IMR-90 (cell line): ENCODE measurements around the gene PTPRN2. TPM values are rescaled to one million over a fixed set of nuclear protein-coding genes. Genes with fewer than 3 reads are reported as not detected.
"Not testable (repeated sequence)": the region's sequence is repeated elsewhere in the genome, so short reads cannot be mapped to it uniquely, and the experiment has no call there.

Experiments
- ATAC-seq: fragments of 200-7000 bp; cut with Tn5 transposase; 2 replicates; pipeline ENCODE4 v1.9.1; 2020; ENCODE audit warnings: low read depth, mild to moderate bottlenecking, moderate library complexity
- BruUV-seq: library from RNA; stranded (reverse); fragments of 400-500 nt; replicated peaks from 2 replicates; lab custom pipeline; 2021; lab: Mats Ljungman, UMichigan
- CTCF ChIA-PET: fragments of 300-600 bp; formaldehyde crosslinking; extraction: SDS; loops from one replicate; lab custom pipeline; 2021; ENCODE audit warnings: antibody characterized with exemption; lab: Yijun Ruan, JAX
- POLR2A ChIA-PET: fragments of 300-600 bp; sonication (Branson Sonifier 250); formaldehyde crosslinking; loops from one replicate; lab custom pipeline; 2022; ENCODE audit warnings: antibody characterized with exemption; ENCODE audit not compliant: unreplicated experiment; lab: Charles Lee
- DNase-seq: peaks from one replicate; pipeline ENCODE4 v3.0.0; 2013
- H2AFZ ChIP-seq: replicated peaks from 2 replicates; pipeline ENCODE3; 2013; ENCODE audit warnings: low read length, mild to moderate bottlenecking; ENCODE audit not compliant: poor library complexity
- H2AK5ac ChIP-seq: 2 replicates; pipeline ENCODE4 v1.6.1; 2013; ENCODE audit warnings: low read depth, low read length, inconsistent platforms
- H2AK9ac ChIP-seq: replicated peaks from 2 replicates; pipeline ENCODE3; 2013; ENCODE audit warnings: mild to moderate bottlenecking, low read depth, low read length, moderate library complexity; ENCODE audit not compliant: poor library complexity
- H2BK120ac ChIP-seq: 2 replicates; pipeline ENCODE4 v1.6.1; 2013; ENCODE audit warnings: low read depth, low read length, inconsistent platforms
- H2BK15ac ChIP-seq: 3 replicates; pipeline ENCODE4 v1.6.1; 2013; ENCODE audit warnings: low read depth, low read length, inconsistent platforms
- H2BK20ac ChIP-seq: 2 replicates; pipeline ENCODE4 v1.6.1; 2013; ENCODE audit warnings: low read depth, mild to moderate bottlenecking, inconsistent platforms, low read length, moderate library complexity
- H2BK5ac ChIP-seq: 2 replicates; pipeline ENCODE4 v1.6.1; 2013; ENCODE audit warnings: mild to moderate bottlenecking, low read depth, low read length, inconsistent platforms; ENCODE audit not compliant: poor library complexity, severe bottlenecking
- H3K14ac ChIP-seq: replicated peaks from 2 replicates; pipeline ENCODE4 v1.6.1; 2013; ENCODE audit warnings: low read depth, low read length, inconsistent platforms
- H3K18ac ChIP-seq: 2 replicates; pipeline ENCODE4 v1.6.1; 2013; ENCODE audit warnings: low read depth, low read length, control low read depth
- H3K23ac ChIP-seq: 2 replicates; pipeline ENCODE4 v1.6.1; 2013; ENCODE audit warnings: low read depth, low read length, inconsistent platforms
- H3K27ac ChIP-seq: 2 replicates; pipeline ENCODE4 v1.5.1; 2013; ENCODE audit warnings: mild to moderate bottlenecking, control low read depth, low read length; ENCODE audit not compliant: insufficient read depth
- H3K27me3 ChIP-seq: 2 replicates; pipeline ENCODE4 v1.6.1; 2013; ENCODE audit warnings: low read length; ENCODE audit not compliant: control insufficient read depth, insufficient read depth
- H3K36me3 ChIP-seq: 2 replicates; pipeline ENCODE4 v1.6.1; 2013; ENCODE audit warnings: low read length, mixed read lengths; ENCODE audit not compliant: control insufficient read depth, insufficient read depth
- H3K4ac ChIP-seq: 2 replicates; pipeline ENCODE4 v1.6.1; 2013; ENCODE audit warnings: low read depth, low read length, inconsistent platforms
- H3K4me1 ChIP-seq: 2 replicates; pipeline ENCODE4 v1.6.1; 2013; ENCODE audit warnings: low read length, mixed read lengths; ENCODE audit not compliant: control insufficient read depth, insufficient read depth
- H3K4me2 ChIP-seq: 2 replicates; pipeline ENCODE4 v1.6.1; 2013; ENCODE audit warnings: low read depth, mild to moderate bottlenecking, control low read depth, low read length, moderate library complexity
- H3K4me3 ChIP-seq: 2 replicates; pipeline ENCODE4 v1.5.1; 2013; ENCODE audit warnings: low read depth, mild to moderate bottlenecking, control low read depth, low read length, moderate library complexity; ENCODE audit not compliant: insufficient read depth
- H3K56ac ChIP-seq: 2 replicates; pipeline ENCODE4 v1.6.1; 2013; ENCODE audit warnings: low read length, inconsistent platforms; ENCODE audit not compliant: insufficient read depth; ENCODE audit errors: extremely low read depth
- H3K79me1 ChIP-seq, 2 experiments: 2 replicates each; pipeline ENCODE4 v1.6.1; 2013; ENCODE audit warnings: low read length in 2 of 2, inconsistent platforms in 1 of 2, low read depth in 1 of 2
- H3K9ac ChIP-seq: 2 replicates; pipeline ENCODE4 v1.6.1; 2013; ENCODE audit warnings: low read depth, low read length, control low read depth
- H3K9me1 ChIP-seq: 2 replicates; pipeline ENCODE4 v1.6.1; 2013; ENCODE audit warnings: low read length, inconsistent platforms; ENCODE audit not compliant: insufficient read depth
- H3K9me3 ChIP-seq: 2 replicates; pipeline ENCODE4 v1.6.1; 2013; ENCODE audit warnings: low read length; ENCODE audit not compliant: control insufficient read depth, insufficient read depth
- H4K20me1 ChIP-seq: 2 replicates; pipeline ENCODE4 v1.6.1; 2013; ENCODE audit warnings: low read length, inconsistent platforms; ENCODE audit not compliant: insufficient read depth
- H4K5ac ChIP-seq: 2 replicates; pipeline ENCODE4 v1.6.1; 2013; ENCODE audit warnings: mild to moderate bottlenecking, low read depth, low read length, control low read depth
- H4K8ac ChIP-seq, 2 experiments: 2 replicates each; pipeline ENCODE4 v1.6.1; 2013; ENCODE audit warnings: low read depth in 2 of 2, low read length in 2 of 2, control low read depth in 1 of 2, inconsistent platforms in 1 of 2
- H4K91ac ChIP-seq: 2 replicates; pipeline ENCODE4 v1.6.1; 2013; ENCODE audit warnings: low read depth, low read length, inconsistent platforms; ENCODE audit not compliant: insufficient read depth
- WGBS, 2 experiments: methylation state at CpG; one replicate each; pipeline versions ENCODE4 v1.1.5 to v1.1.7; 2013; ENCODE audit warnings: missing lambda C conversion rate in 2 of 2; ENCODE audit not compliant: insufficient read length in 1 of 2; ENCODE audit errors: extremely low coverage in 2 of 2; 5-methylcytosine and 5-hydroxymethylcytosine counted together
- dilution Hi-C: fragments of 300-500 bp; cut with HindIII; formaldehyde crosslinking; loops from one replicate; pipeline ENCODE4 v1.14.3; 2018; ENCODE audit warnings: low sequenced_read_pairs; ENCODE audit not compliant: unreplicated experiment
- in situ Hi-C: fragments of 300-500 bp; cut with MboI; formaldehyde crosslinking; loops from 3 replicates; pipeline ENCODE4 v1.14.3; 2019; ENCODE audit warnings: low sequenced_read_pairs, inconsistent platforms, mixed read lengths
- intact Hi-C: fragments of 100-400 bp; cut with micrococcal nuclease; formaldehyde crosslinking; loops from 2 replicates; pipeline ENCODE4 v1.10.0; 2022
- polyA plus RNA-seq, 3 experiments: library from polyadenylated mRNA; depleted of rRNA; stranded (reverse); fragments of >200 nt; gene quantifications; 2 replicates each; pipeline ENCODE4 v1.2.3, GENCODE V29; 2012; ENCODE audit warnings: low replicate concordance in 1 of 3
- total RNA-seq: library from RNA; depleted of rRNA; stranded (reverse); fragments of >200 nt; gene quantifications from 2 replicates; pipeline ENCODE4 v1.2.3, GENCODE V29; 2012

The PTPRN2 gene
- total and polyA plus RNA-seq, 2 of the 4 experiments (the other 2 are of a cell fraction), result 0.03 TPM; not detected in 1

GRCh38 chr7:158376146-158376838, 211.3 kb downstream of the PTPRN2 start:
- H3K23ac ChIP-seq, POLR2A ChIA-PET, H3K4me1 ChIP-seq, H3K4ac ChIP-seq, H2AK9ac ChIP-seq, H2BK5ac ChIP-seq, H3K18ac ChIP-seq, H3K56ac ChIP-seq, H2AK5ac ChIP-seq, H4K91ac ChIP-seq, DNase-seq, H3K4me2 ChIP-seq, intact Hi-C loops, H3K79me1 ChIP-seq, CTCF ChIA-PET, H2AFZ ChIP-seq, H3K4me3 ChIP-seq, BruUV-seq, H4K8ac ChIP-seq, ATAC-seq, in situ Hi-C loops, H3K27ac ChIP-seq, H4K5ac ChIP-seq, dilution Hi-C loops, H3K9ac ChIP-seq, H2BK20ac ChIP-seq, H4K20me1 ChIP-seq, H3K14ac ChIP-seq, H2BK15ac ChIP-seq, H3K9me1 ChIP-seq, H3K27me3 ChIP-seq, H3K36me3 ChIP-seq, H2BK120ac ChIP-seq: not testable (repeated sequence)
- no CpG with 5 or more reads among the region's 23 CpGs for WGBS, 2 experiments
- peaks cover 36% of the 10 kb centered on the region for H3K9me3 ChIP-seq
